ENCODE measurements around the gene MTHFD1. TPM values are rescaled to one million over a fixed set of nuclear protein-coding genes. Genes with fewer than 3 reads are reported as not detected.

Gene MTHFD1
- total RNA-seq, 2 experiments from 2014 or later: 237 to 241 TPM

DNA sequence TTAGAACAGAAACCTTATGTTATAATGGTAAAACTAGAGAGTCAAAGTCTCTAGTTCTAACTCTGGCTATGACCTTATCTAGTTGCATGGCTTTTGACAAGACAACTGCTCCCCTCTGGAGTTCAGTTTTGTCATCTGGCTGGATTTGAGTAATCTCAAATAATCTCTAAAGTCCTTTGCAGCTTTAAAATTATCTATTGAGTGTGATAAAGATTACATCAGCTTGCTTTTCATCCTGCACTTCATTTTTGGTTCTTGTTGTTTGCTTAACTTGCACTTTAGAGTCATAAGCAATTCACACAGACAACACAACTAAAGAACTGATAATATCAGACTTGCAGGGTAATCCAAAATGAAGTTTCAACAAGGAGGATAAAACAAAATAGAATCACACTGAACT is 79.4 kb downstream of the MTHFD1 start:
- ChIA-PET POLR2A (interaction anchor here (1.2 to 2.4 kb wide), 3 partner anchors 23 to 37 kb away, joined by 3 to 11 read pairs (median 5); partner anchors contain the start of genes ZBTB1 and ZBTB25), CTCF (interaction anchor here (0.8 to 5.7 kb wide), 4 partner anchors 11 to 43 kb away, joined by 3 to 26 read pairs (median 10); no protein-coding TSS in a partner anchor)
- DNase-seq (no peak), ATAC-seq (no peak)
- no peaks in the 10 kb centered on the region for H3K27me3 Mint-ChIP-seq
- intact Hi-C loops (cut with micrococcal nuclease): no loop called here
- TF ChIP-seq, protein P1, sequence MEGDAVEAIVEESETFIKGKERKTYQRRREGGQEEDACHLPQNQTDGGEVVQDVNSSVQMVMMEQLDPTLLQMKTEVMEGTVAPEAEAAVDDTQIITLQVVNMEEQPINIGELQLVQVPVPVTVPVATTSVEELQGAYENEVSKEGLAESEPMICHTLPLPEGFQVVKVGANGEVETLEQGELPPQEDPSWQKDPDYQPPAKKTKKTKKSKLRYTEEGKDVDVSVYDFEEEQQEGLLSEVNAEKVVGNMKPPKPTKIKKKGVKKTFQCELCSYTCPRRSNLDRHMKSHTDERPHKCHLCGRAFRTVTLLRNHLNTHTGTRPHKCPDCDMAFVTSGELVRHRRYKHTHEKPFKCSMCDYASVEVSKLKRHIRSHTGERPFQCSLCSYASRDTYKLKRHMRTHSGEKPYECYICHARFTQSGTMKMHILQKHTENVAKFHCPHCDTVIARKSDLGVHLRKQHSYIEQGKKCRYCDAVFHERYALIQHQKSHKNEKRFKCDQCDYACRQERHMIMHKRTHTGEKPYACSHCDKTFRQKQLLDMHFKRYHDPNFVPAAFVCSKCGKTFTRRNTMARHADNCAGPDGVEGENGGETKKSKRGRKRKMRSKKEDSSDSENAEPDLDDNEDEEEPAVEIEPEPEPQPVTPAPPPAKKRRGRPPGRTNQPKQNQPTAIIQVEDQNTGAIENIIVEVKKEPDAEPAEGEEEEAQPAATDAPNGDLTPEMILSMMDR (IDR thresholded peaks at IDR 0.05): no peak
- peaks cover 17% of the 10 kb centered on the region for H3K36me3 Mint-ChIP-seq (ENCODE audit: low read depth)
- peaks cover 47% of the 10 kb centered on the region for H3K4me1 Mint-ChIP-seq (ENCODE audit: low read depth)
- H3K4me3 Mint-ChIP-seq: no peak overlapping the region
- H3K27ac Mint-ChIP-seq: no peak overlapping the region
- no peaks in the 10 kb centered on the region for H3K9me3 Mint-ChIP-seq

DNA sequence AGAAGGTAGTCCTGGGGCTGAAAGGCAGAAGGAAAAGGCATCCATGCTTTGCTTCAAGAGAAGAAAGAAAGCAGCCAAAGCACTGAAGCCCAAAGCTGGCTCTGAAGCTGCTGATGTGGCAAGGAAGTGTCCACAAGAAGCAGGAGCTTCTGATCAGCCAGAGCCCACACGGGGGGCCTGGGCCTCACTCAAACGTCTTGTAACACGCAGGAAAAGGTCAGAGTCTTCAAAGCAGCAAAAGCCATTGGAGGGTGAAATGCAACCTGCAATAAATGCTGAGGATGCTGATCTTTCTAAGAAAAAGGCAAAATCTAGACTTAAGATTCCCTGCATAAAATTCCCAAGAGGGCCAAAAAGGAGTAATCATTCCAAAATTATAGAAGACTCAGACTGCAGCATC is 80.3 kb downstream of the MTHFD1 start:
- CTCF ChIA-PET: interaction anchor here (0.9 to 2.1 kb wide), 3 partner anchors 10 to 124 kb away, joined by 3 to 13 read pairs (median 3); no protein-coding TSS in a partner anchor
- ATAC-seq (no peak), DNase-seq (peak; percentile 41)
- intact Hi-C loops (cut with micrococcal nuclease): no loop called here
- H3K36me3 Mint-ChIP-seq (ENCODE audit: low read depth): peaks cover 12% of the 10 kb centered on the region
- no peaks in the 10 kb centered on the region for H3K9me3 Mint-ChIP-seq
- no peak overlapping the region for H3K4me3 Mint-ChIP-seq
- peak overlapping the region; percentile 43 for H3K27ac Mint-ChIP-seq
- no peaks in the 10 kb centered on the region for H3K27me3 Mint-ChIP-seq
- H3K4me1 Mint-ChIP-seq (ENCODE audit: low read depth): peaks cover 47% of the 10 kb centered on the region
- POLR2A ChIA-PET: interaction anchor here (0.9 to 2.1 kb wide), 2 partner anchors 20 to 81 kb away, joined by 3 to 8 read pairs; partner anchors contain the start of gene MTHFD1
- TF ChIP-seq, protein P1 (IDR thresholded peaks at IDR 0.05): no peak

DNA sequence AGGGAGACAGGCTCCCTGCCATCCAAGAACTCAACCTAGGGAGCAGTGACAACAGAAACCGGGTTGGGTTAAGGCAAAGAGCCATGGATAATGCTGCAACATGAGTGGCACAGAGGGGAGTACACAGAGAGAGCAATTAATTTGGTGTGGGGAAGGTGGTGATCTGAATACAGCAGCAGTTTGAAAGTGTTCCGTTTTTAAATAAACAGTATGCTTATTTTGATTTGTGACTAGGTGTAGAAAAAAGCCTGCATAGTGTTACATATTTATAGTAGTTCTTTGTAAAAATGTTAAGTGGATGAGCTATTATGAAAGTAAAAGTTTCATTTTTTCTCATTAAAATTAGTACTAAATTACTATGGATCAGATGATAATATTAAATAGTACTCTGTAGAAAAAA is 85.9 kb downstream of the MTHFD1 start:
- H3K27ac Mint-ChIP-seq: peak overlapping the region; percentile 38
- H3K4me3 Mint-ChIP-seq: no peak overlapping the region
- ATAC-seq: peak; percentile 10
- ChIA-PET CTCF (interaction anchor here (1.3 to 2.5 kb wide), 3 partner anchors 37 to 54 kb away, joined by 3 to 9 read pairs (median 6); no protein-coding TSS in a partner anchor), POLR2A (no interaction called here)
- peaks cover 37% of the 10 kb centered on the region for H3K4me1 Mint-ChIP-seq (ENCODE audit: low read depth)
- no peaks in the 10 kb centered on the region for H3K9me3 Mint-ChIP-seq
- no peaks in the 10 kb centered on the region for H3K27me3 Mint-ChIP-seq
- intact Hi-C loops (cut with micrococcal nuclease): loop anchor here (10.0 kb wide), 1 partner anchor 129 kb away; no protein-coding TSS in a partner anchor
- TF ChIP-seq, protein P1 (IDR thresholded peaks at IDR 0.05): no peak
- DNase-seq: no peak
- peaks cover 11% of the 10 kb centered on the region for H3K36me3 Mint-ChIP-seq (ENCODE audit: low read depth)

DNA sequence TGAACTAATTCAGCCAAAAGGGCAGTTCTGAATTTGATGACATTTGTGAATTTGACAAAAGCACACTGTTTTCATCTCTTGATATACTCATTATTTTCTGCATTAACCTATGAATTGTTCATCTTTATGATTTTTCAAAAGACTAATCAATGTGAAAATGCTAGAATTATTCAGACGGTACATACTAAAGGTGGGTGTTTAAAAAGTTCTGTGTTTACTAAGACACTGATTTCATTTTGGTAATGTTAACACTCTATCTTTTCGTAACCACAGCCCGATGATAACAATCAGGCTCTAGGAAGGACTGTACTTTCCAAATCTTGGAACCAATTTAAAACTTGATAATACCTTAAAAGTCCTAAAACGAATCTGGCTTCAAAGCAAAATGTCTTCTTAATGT is 86.5 kb downstream of the MTHFD1 start:
- TF ChIP-seq, protein P1 (IDR thresholded peaks at IDR 0.05): no peak
- DNase-seq (no peak), ATAC-seq (no peak)
- H3K27me3 Mint-ChIP-seq: no peaks in the 10 kb centered on the region
- peaks cover 32% of the 10 kb centered on the region for H3K4me1 Mint-ChIP-seq (ENCODE audit: low read depth)
- no peak overlapping the region for H3K4me3 Mint-ChIP-seq
- peaks cover 13% of the 10 kb centered on the region for H3K36me3 Mint-ChIP-seq (ENCODE audit: low read depth)
- ChIA-PET POLR2A (no interaction called here), CTCF (interaction anchor here (1.3 to 2.5 kb wide), 3 partner anchors 36 to 55 kb away, joined by 3 to 9 read pairs (median 6); no protein-coding TSS in a partner anchor)
- intact Hi-C loops (cut with micrococcal nuclease): loop anchor here (10.0 kb wide), 1 partner anchor 130 kb away; no protein-coding TSS in a partner anchor
- H3K27ac Mint-ChIP-seq: no peak overlapping the region
- H3K9me3 Mint-ChIP-seq: no peaks in the 10 kb centered on the region

DNA sequence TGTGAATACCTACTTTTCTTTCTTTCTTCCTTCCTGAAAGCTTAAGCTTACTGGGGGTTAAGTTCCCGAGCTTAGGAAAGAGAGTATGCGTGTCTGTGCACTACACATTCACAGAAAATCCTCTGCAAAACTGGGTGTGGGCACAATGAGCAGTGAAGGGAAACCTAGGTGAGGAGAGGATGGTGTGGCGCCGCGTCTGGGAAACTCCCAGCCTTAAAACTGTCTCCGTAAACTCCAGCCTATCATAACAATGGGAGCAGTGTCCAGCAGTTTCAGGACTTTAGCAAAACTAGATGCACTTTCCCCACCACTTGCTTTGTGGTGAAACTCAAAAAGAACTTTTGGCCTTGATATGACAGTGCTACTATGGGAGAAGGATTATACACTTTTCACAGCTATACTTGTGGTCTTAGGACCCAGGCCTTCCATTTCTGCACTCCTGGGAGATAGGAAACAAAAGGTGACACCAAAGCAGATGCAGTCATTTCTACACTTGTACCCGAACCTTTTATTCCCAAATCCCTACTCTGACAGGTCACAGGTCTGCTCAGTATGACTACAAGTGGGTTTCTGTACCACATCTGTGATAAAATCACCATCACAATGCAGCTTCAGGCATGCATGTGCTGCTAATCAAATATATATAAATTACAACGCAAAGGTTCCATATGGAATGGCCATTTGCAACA is 87.6 kb downstream of the MTHFD1 start:
- ChIA-PET CTCF (interaction anchor here (2.5 kb wide), 1 partner anchor 46 kb away, joined by 9 read pairs; no protein-coding TSS in a partner anchor), POLR2A (interaction anchor here (1.0 kb wide), 1 partner anchor 12 kb away, joined by 4 read pairs; no protein-coding TSS in a partner anchor)
- TF ChIP-seq, protein P1 (IDR thresholded peaks at IDR 0.05): no peak
- ATAC-seq (no peak), DNase-seq (no peak)
- peaks cover 13% of the 10 kb centered on the region for H3K36me3 Mint-ChIP-seq (ENCODE audit: low read depth)
- intact Hi-C loops (cut with micrococcal nuclease): loop anchor here (10.0 kb wide), 1 partner anchor 131 kb away; no protein-coding TSS in a partner anchor
- no peaks in the 10 kb centered on the region for H3K9me3 Mint-ChIP-seq
- H3K27ac Mint-ChIP-seq: peak overlapping the region; percentile 38
- H3K4me3 Mint-ChIP-seq: no peak overlapping the region
- no peaks in the 10 kb centered on the region for H3K27me3 Mint-ChIP-seq
- H3K4me1 Mint-ChIP-seq (ENCODE audit: low read depth): peaks cover 32% of the 10 kb centered on the region
